ENCODE data around the gene RNF44. TPM values are rescaled to one million over a fixed set of nuclear protein-coding genes. Genes with fewer than 3 reads are reported as not detected.

Gene RNF44
- total and polyA plus RNA-seq, 2 of the 4 experiments (the other 2 are of a cell fraction) = 0.54 to 12.4 TPM

DNA sequence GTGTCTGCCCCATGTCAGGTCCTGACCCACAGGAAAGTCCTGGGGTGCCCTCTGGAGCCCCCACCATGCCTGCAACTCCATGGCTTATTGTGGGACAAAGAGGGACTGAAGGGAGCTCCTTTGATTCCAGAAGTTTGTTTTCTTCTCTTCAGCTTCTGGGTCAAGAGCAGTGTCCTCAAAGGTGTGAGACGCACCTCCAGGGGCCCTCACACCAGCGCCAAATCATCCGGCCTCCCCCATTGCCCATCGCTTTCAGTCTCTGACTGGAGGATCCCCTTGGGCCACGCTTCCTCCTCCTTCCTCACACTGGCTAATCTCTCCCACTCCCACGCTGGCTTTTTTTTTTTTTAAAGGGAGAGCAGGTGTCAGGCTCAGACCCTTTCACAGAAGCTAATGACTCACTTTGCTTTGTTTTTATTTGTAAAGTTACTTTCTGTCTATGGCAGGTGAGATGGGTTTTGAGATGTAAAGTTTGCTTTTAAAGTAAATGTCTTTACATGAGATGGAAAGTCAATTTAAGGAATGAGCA, 28.6 kb upstream of the RNF44 start:
- no peak overlapping the region for H3K4ac ChIP-seq (ENCODE audit: low read depth, low read length)
- no peak overlapping the region for H3K23ac ChIP-seq (ENCODE audit: low read depth, low read length)
- no peak for TF ChIP-seq MAZ (IDR thresholded peaks at IDR 0.05; ENCODE audit: borderline replicate concordance, low read depth, low read length)
- no peak for TF ChIP-seq POLR2A (IDR thresholded peaks at IDR 0.05; ENCODE audit: low read depth, low read length)
- no peak for TF ChIP-seq CHD1 (IDR thresholded peaks at IDR 0.05; ENCODE audit: low read depth, low read length)
- ATAC-seq (ENCODE audit: low read depth) (no peak), DNase-seq (no peak)
- peaks cover 26% of the 10 kb centered on the region for H3K27me3 ChIP-seq (ENCODE audit: control insufficient read depth, insufficient read depth, low read length)
- H3K9me3 ChIP-seq (ENCODE audit: control insufficient read depth, insufficient read depth, low read length) = peaks cover 3% of the 10 kb centered on the region; the same call in 1 of the 2 replicates
- H2BK5ac ChIP-seq (ENCODE audit: low read depth, low read length, poor library complexity, severe bottlenecking) = no peak overlapping the region
- no peak overlapping the region for H3K18ac ChIP-seq (ENCODE audit: low read depth, low read length)
- no peak overlapping the region for H3K9ac ChIP-seq (ENCODE audit: low read depth, low read length)
- in situ Hi-C loops (cut with MboI; ENCODE audit: low sequenced_read_pairs) = loop anchor here (25.0 kb wide), 1 partner anchor 829 kb away; no protein-coding TSS in a partner anchor
- H2BK20ac ChIP-seq (ENCODE audit: low read depth, low read length) = no peak overlapping the region
- no peaks in the 10 kb centered on the region for H3K4me1 ChIP-seq (ENCODE audit: control insufficient read depth, insufficient read depth, low read length)
- H3K4me2 ChIP-seq (ENCODE audit: low read depth, low read length) = no peak overlapping the region
- no peak overlapping the region for H2BK120ac ChIP-seq (ENCODE audit: low read depth, low read length)
- no TSS peak for BruUV-seq (replicated peaks)
- H4K91ac ChIP-seq (ENCODE audit: insufficient read depth, low read depth, low read length) = no peak overlapping the region
- H3K79me1 ChIP-seq (ENCODE audit: low read depth in 1 of 2, low read length in 2 of 2) = no peaks in the 10 kb centered on the region
- H2AK5ac ChIP-seq (ENCODE audit: low read depth, low read length) = no peak overlapping the region
- no peak overlapping the region for H2BK15ac ChIP-seq (ENCODE audit: low read depth, low read length)
- H4K8ac ChIP-seq (ENCODE audit: low read depth in 2 of 2, low read length in 2 of 2) = no peak overlapping the region
- intact Hi-C loops (cut with micrococcal nuclease) = no loop called here
- CTCF ChIA-PET = no interaction called here
- H3K56ac ChIP-seq (ENCODE audit: extremely low read depth, insufficient read depth, low read length) = no peak overlapping the region
- H3K14ac ChIP-seq (replicated peaks; ENCODE audit: low read depth, low read length) = no peak overlapping the region
- H2AK9ac ChIP-seq (replicated peaks; ENCODE audit: low read depth, low read length, poor library complexity) = no peak overlapping the region
- dilution Hi-C loops (cut with HindIII; ENCODE audit: low sequenced_read_pairs, unreplicated experiment) = no loop called here
- no peak overlapping the region for H3K4me3 ChIP-seq (ENCODE audit: insufficient read depth, low read depth, low read length)
- H3K36me3 ChIP-seq (ENCODE audit: control insufficient read depth, insufficient read depth, low read length) = no peaks in the 10 kb centered on the region
- H4K5ac ChIP-seq (ENCODE audit: low read depth, low read length) = no peak overlapping the region
- H3K9me1 ChIP-seq (ENCODE audit: insufficient read depth, low read length) = no peaks in the 10 kb centered on the region
- POLR2A ChIA-PET (ENCODE audit: unreplicated experiment) = no interaction called here
- H4K20me1 ChIP-seq (ENCODE audit: insufficient read depth, low read length) = no peaks in the 10 kb centered on the region
- WGBS, 2 experiments (ENCODE audit: extremely low coverage in 2 of 2, insufficient read length in 1 of 2) = no CpG with 5 or more reads among the region's 6 CpGs
- no peak overlapping the region for H2AFZ ChIP-seq (replicated peaks; ENCODE audit: low read length, poor library complexity)
- H3K27ac ChIP-seq (ENCODE audit: insufficient read depth, low read length) = no peak overlapping the region

All from IMR-90 (cell line).